SK-N-SH (cell line): Measurements from ENCODE around the gene GUK1.

Experiments
- CTCF ChIP-seq: fragments of 200-600 bp; sonication (generic); IDR thresholded peaks from 2 replicates; pipeline ENCODE4 v1.6.1; 2017; ENCODE audit warnings: antibody characterized with exemption, mild to moderate bottlenecking, moderate library complexity
- ELF1 ChIP-seq: IDR thresholded peaks from 2 replicates; pipeline ENCODE4 v1.4.0; 2012
- EP300 ChIP-seq, 2 experiments: IDR thresholded peaks; 2 replicates each; pipeline versions ENCODE4 v1.4.0 to v1.6.1; 2012; ENCODE audit warnings: borderline replicate concordance in 1 of 2, low read depth in 1 of 2, low read length in 1 of 2
- PBX3 ChIP-seq: IDR thresholded peaks from 2 replicates; pipeline ENCODE4; 2012
- RAD21 ChIP-seq: IDR thresholded peaks from 2 replicates; pipeline ENCODE4 v1.6.1; 2012; ENCODE audit warnings: mild to moderate bottlenecking, low read length
- RCOR1 ChIP-seq: fragments of 150-350 bp; IDR thresholded peaks from 2 replicates; pipeline ENCODE4 v1.6.1; 2017; ENCODE audit warnings: antibody characterized with exemption, low read length
- REST ChIP-seq: IDR thresholded peaks from 2 replicates; pipeline ENCODE4 v1.6.1; 2012; ENCODE audit warnings: mild to moderate bottlenecking, low read depth, low read length, moderate library complexity
- RFX5 ChIP-seq: IDR thresholded peaks from 2 replicates; pipeline ENCODE4 v1.6.1; 2012; ENCODE audit warnings: mild to moderate bottlenecking, improper control_type of control experiment, low read length
- SIN3A ChIP-seq: IDR thresholded peaks from 2 replicates; pipeline ENCODE4 v1.6.1; 2012; ENCODE audit warnings: low read depth, mild to moderate bottlenecking, low read length, moderate library complexity, borderline replicate concordance

- TF ChIP-seq RFX5 (no peak), RCOR1 (no peak), REST (no peak), RAD21 (no peak), ELF1 (no peak), SIN3A (no peak), EP300 (IDR thresholded peaks at IDR 0.05; ENCODE audit: borderline replicate concordance in 1 of 2, low read depth in 1 of 2, low read length in 1 of 2) (no peak), PBX3 (no peak), CTCF (no peak)
These were observed 696 bp downstream of the GUK1 start for GRCh38 chr1:228140724-228141225.
